ENCODE results near the gene ANKFY1.

DNA sequence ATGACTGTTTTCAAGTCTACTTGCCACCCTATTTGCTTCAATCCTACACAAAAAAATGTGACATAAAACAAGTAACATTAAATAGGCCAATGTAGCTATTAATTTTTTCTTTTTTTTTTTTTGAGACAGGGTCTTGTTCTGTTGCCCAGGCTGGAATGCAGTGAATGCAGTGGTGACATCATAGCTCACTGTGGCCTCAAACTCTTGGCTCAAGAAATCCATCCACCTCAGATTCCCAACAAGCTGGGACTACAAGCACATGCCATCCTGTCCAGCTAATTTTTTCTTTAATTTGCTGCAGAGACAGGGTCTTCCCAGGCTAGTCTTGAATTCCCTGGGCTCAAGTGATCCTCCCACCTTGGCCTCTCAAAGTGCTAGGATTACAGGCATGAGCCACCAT, 29.4 kb downstream of the ANKFY1 start:
- TF ChIP-seq, protein P1, sequence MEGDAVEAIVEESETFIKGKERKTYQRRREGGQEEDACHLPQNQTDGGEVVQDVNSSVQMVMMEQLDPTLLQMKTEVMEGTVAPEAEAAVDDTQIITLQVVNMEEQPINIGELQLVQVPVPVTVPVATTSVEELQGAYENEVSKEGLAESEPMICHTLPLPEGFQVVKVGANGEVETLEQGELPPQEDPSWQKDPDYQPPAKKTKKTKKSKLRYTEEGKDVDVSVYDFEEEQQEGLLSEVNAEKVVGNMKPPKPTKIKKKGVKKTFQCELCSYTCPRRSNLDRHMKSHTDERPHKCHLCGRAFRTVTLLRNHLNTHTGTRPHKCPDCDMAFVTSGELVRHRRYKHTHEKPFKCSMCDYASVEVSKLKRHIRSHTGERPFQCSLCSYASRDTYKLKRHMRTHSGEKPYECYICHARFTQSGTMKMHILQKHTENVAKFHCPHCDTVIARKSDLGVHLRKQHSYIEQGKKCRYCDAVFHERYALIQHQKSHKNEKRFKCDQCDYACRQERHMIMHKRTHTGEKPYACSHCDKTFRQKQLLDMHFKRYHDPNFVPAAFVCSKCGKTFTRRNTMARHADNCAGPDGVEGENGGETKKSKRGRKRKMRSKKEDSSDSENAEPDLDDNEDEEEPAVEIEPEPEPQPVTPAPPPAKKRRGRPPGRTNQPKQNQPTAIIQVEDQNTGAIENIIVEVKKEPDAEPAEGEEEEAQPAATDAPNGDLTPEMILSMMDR (IDR thresholded peaks at IDR 0.05), result no peak
- TF ChIP-seq POLR2A (IDR thresholded peaks at IDR 0.05) (no peak), EP300 (IDR thresholded peaks at IDR 0.05) (no peak)

Data from tibial nerve (tissue), 4 donors.